Astrocyte (in vitro differentiated cells and primary cell): ENCODE data around the gene TMEM204. TPM values are rescaled to one million over a fixed set of nuclear protein-coding genes. Genes with fewer than 3 reads are reported as not detected.

Experiments used
- DNase-seq: peaks from one replicate; pipeline ENCODE4 v3.0.0-alpha.2; 2010; ENCODE audit warnings: low read depth
- FAIRE-seq: peaks from 2 replicates; lab custom pipeline; 2011; peaks lifted over from hg19 to GRCh38; lab: Jason Lieb, UNC
- H2AFZ ChIP-seq: 2 replicates; pipeline ENCODE4 v1.6.0; 2012; ENCODE audit warnings: low read depth, low read length, inconsistent platforms
- H3K27ac ChIP-seq: 2 replicates; pipeline ENCODE4 v1.5.1; 2011; ENCODE audit warnings: low read depth, low read length, inconsistent platforms
- H3K27me3 ChIP-seq: 2 replicates; pipeline ENCODE4 v1.6.0; 2011; ENCODE audit warnings: low read length, inconsistent platforms; ENCODE audit not compliant: insufficient read depth
- H3K36me3 ChIP-seq: 2 replicates; pipeline ENCODE4 v1.5.1; 2011; ENCODE audit warnings: low read length, inconsistent platforms; ENCODE audit not compliant: insufficient read depth
- H3K4me1 ChIP-seq: 2 replicates; pipeline ENCODE4 v1.5.1; 2011; ENCODE audit warnings: low read length, inconsistent platforms; ENCODE audit not compliant: insufficient read depth
- H3K4me2 ChIP-seq: 2 replicates; pipeline ENCODE4 v1.6.0; 2012; ENCODE audit warnings: low read length, inconsistent platforms
- H3K4me3 ChIP-seq: 2 replicates; pipeline ENCODE4 v1.5.1; 2011; ENCODE audit warnings: low read depth, mild to moderate bottlenecking, low read length, inconsistent platforms; ENCODE audit not compliant: insufficient read depth
- H3K79me2 ChIP-seq: 2 replicates; pipeline ENCODE4 v1.6.0; 2012; ENCODE audit warnings: mild to moderate bottlenecking, low read length, inconsistent platforms; ENCODE audit not compliant: insufficient read depth
- H3K9ac ChIP-seq: 2 replicates; pipeline ENCODE4 v1.6.0; 2012; ENCODE audit warnings: mild to moderate bottlenecking, low read length, inconsistent platforms
- H3K9me3 ChIP-seq: 2 replicates; pipeline ENCODE4 v1.5.1; 2012; ENCODE audit warnings: low read depth, mild to moderate bottlenecking, low read length, inconsistent platforms; ENCODE audit not compliant: insufficient read depth
- H4K20me1 ChIP-seq: 2 replicates; pipeline ENCODE4 v1.6.0; 2012; ENCODE audit warnings: low read length, inconsistent platforms; ENCODE audit not compliant: insufficient read depth
- H3K27ac Mint-ChIP-seq: one replicate; pipeline ENCODE4 v1.8.0; 2021; ENCODE audit warnings: mild to moderate bottlenecking, mixed read lengths; ENCODE audit not compliant: unreplicated experiment
- H3K27me3 Mint-ChIP-seq: one replicate; pipeline ENCODE4 v1.8.0; 2021; ENCODE audit warnings: low read depth, mixed read lengths; ENCODE audit not compliant: unreplicated experiment
- H3K36me3 Mint-ChIP-seq: one replicate; pipeline ENCODE4 v1.8.0; 2021; ENCODE audit warnings: low read depth, mixed read lengths; ENCODE audit not compliant: unreplicated experiment
- H3K4me1 Mint-ChIP-seq: one replicate; pipeline ENCODE4 v1.8.0; 2021; ENCODE audit warnings: low read depth, mixed read lengths; ENCODE audit not compliant: unreplicated experiment
- H3K4me3 Mint-ChIP-seq: one replicate; pipeline ENCODE4 v1.8.0; 2021; ENCODE audit warnings: mild to moderate bottlenecking, moderate library complexity, mixed read lengths; ENCODE audit not compliant: unreplicated experiment
- H3K9me3 Mint-ChIP-seq: one replicate; pipeline ENCODE4 v1.8.0; 2021; ENCODE audit warnings: mild to moderate bottlenecking, mixed read lengths; ENCODE audit not compliant: unreplicated experiment
- EZH2 ChIP-seq: IDR thresholded peaks from 2 replicates; pipeline ENCODE4 v1.6.1; 2012; ENCODE audit warnings: mild to moderate bottlenecking, low read length, inconsistent platforms; ENCODE audit not compliant: insufficient read depth
- total RNA-seq: library from RNA; stranded (reverse); gene quantifications from 2 replicates; pipeline ENCODE4 v1.2.1, GENCODE V29; 2021
- TF ChIP-seq, protein P1 (sequence below): IDR thresholded peaks from 2 replicates; pipeline ENCODE4 v1.5.1; 2011; ENCODE audit warnings: low read depth, mild to moderate bottlenecking, inconsistent platforms, low read length, moderate library complexity; ENCODE audit not compliant: insufficient read depth

TMEM204 gene
- total RNA-seq, 1 donor from 2014 or later: not detected

DNA sequence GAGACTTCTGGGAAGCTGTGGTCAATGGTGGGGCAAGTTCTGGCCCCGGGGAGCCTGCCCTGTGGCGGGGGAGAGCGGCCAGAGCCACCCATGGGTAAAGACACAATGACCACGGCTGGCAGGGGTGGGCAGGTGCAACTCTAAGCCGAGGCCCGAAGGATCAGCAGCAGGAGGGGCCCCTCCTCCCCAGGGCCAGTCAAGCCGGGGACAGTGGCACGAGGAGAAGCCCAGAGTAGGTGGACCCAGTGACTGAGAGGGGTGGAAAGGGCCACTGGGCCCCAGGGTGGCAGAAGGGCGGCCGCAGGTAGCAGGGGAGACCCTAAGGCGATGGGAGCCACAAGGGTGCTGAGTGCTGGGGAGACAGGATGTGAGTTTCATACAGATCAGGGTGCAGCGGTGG, 17.7 kb downstream of the TMEM204 start:
- no peaks in the 10 kb centered on the region for H3K27me3 Mint-ChIP-seq
- no peaks in the 10 kb centered on the region for H3K9me3 Mint-ChIP-seq
- no peak for TF ChIP-seq EZH2
- TF ChIP-seq, protein P1, sequence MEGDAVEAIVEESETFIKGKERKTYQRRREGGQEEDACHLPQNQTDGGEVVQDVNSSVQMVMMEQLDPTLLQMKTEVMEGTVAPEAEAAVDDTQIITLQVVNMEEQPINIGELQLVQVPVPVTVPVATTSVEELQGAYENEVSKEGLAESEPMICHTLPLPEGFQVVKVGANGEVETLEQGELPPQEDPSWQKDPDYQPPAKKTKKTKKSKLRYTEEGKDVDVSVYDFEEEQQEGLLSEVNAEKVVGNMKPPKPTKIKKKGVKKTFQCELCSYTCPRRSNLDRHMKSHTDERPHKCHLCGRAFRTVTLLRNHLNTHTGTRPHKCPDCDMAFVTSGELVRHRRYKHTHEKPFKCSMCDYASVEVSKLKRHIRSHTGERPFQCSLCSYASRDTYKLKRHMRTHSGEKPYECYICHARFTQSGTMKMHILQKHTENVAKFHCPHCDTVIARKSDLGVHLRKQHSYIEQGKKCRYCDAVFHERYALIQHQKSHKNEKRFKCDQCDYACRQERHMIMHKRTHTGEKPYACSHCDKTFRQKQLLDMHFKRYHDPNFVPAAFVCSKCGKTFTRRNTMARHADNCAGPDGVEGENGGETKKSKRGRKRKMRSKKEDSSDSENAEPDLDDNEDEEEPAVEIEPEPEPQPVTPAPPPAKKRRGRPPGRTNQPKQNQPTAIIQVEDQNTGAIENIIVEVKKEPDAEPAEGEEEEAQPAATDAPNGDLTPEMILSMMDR: no peak
- Histone ChIP-seq H3K36me3 (no peaks in the 10 kb centered on the region), H3K4me2 (no peak overlapping the region), H3K4me1 (peaks cover 11% of the 10 kb centered on the region), H4K20me1 (peaks cover 2% of the 10 kb centered on the region), H3K9ac (no peak overlapping the region), H3K9me3 (no peaks in the 10 kb centered on the region), H2AFZ (no peak overlapping the region), H3K79me2 (no peaks in the 10 kb centered on the region), H3K27ac (no peak overlapping the region), H3K27me3 (no peaks in the 10 kb centered on the region), H3K4me3 (no peak overlapping the region)
- no peak overlapping the region for H3K27ac Mint-ChIP-seq
- DNase-seq (no peak), FAIRE-seq (no peak)
- no peak overlapping the region for H3K4me3 Mint-ChIP-seq
- peaks cover 1% of the 10 kb centered on the region for H3K4me1 Mint-ChIP-seq
- H3K36me3 Mint-ChIP-seq: peaks cover 24% of the 10 kb centered on the region

DNA sequence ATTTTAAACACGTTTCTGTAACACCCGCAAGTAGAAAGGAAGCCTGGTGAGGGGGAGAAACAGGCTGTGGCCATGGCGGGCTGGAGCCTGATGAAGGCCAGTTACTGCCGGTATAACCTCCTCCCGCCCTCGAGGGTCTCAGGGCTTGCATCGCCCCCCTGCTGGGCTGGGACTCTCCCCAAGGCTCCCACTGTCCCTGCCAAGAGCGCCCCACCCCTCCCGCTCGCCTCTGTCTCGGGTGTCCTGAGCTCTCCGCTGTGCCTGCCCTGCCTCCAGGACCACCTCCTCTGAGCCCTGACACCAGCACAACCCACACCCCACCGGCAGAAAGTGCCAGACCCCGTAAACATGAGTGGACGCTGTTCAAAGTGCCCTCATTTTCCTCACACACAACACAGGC, 18.7 kb downstream of the TMEM204 start:
- H3K4me2 ChIP-seq: no peak overlapping the region
- no peak overlapping the region for H3K27ac ChIP-seq
- no peaks in the 10 kb centered on the region for H3K36me3 ChIP-seq
- H3K4me1 ChIP-seq: peaks cover 11% of the 10 kb centered on the region
- H3K9me3 ChIP-seq: no peaks in the 10 kb centered on the region
- H3K9ac ChIP-seq: no peak overlapping the region
- no peak overlapping the region for H3K4me3 ChIP-seq
- Mint-ChIP-seq H3K4me3 (no peak overlapping the region), H3K27ac (no peak overlapping the region), H3K9me3 (no peaks in the 10 kb centered on the region), H3K36me3 (peaks cover 26% of the 10 kb centered on the region), H3K27me3 (no peaks in the 10 kb centered on the region), H3K4me1 (peaks cover 1% of the 10 kb centered on the region)
- peaks cover 2% of the 10 kb centered on the region for H4K20me1 ChIP-seq
- no peaks in the 10 kb centered on the region for H3K27me3 ChIP-seq
- FAIRE-seq (no peak), DNase-seq (no peak)
- TF ChIP-seq, protein P1: no peak
- TF ChIP-seq EZH2: no peak
- H3K79me2 ChIP-seq: no peaks in the 10 kb centered on the region
- H2AFZ ChIP-seq: no peak overlapping the region

DNA sequence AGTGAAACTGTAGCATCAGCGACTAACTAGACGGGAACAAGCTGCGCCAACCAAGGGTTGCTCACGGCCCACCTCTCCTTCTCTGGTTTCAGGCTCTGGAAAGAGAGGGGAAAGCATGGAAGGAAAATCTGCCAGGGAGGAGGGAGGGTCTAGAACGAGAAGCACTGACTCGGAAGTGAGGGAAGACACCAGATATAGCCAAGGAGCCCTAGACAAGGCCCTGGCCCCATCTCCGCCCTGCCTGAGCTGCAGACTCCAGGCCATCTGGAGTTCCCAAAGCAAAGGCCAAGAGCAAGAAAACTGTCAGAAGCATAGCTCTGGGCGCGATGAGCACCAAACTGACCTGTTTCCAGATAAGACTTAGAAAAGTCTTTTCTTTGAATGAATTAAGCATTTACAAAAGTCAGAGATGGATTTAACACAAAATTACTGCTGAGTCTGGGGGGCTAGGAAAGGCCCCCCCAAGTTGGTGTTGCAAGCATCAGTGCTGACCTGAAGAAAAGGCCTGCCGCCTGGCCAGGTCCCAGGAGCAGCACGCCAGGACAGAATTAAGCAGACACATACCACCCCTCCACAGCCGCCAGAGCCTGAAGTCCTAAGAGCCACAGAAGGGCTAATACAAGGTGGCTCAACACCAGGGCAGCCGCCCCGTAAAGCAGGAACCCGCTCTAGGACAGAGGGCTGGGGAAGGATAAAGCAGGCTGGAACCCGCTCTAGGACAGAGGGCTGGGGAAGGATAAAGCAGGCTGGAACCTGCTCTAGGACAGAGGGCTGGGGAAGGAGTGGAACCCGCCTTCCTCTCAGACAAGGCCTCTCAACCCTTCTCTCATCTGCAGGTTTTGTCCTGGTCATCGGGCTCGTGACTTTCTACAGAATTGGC, 20.7 kb downstream of the TMEM204 start:
- Histone ChIP-seq H3K4me1 (no peaks in the 10 kb centered on the region), H3K36me3 (peaks cover 4% of the 10 kb centered on the region), H3K79me2 (no peaks in the 10 kb centered on the region), H3K27ac (no peak overlapping the region), H3K27me3 (no peaks in the 10 kb centered on the region), H4K20me1 (peaks cover 2% of the 10 kb centered on the region), H3K9ac (no peak overlapping the region), H3K9me3 (no peaks in the 10 kb centered on the region), H3K4me3 (no peak overlapping the region), H3K4me2 (no peak overlapping the region), H2AFZ (no peak overlapping the region)
- Mint-ChIP-seq H3K27me3 (no peaks in the 10 kb centered on the region), H3K36me3 (peaks cover 22% of the 10 kb centered on the region), H3K9me3 (no peaks in the 10 kb centered on the region), H3K27ac (no peak overlapping the region), H3K4me1 (peaks cover 1% of the 10 kb centered on the region), H3K4me3 (no peak overlapping the region)
- DNase-seq: no peak
- no peak for TF ChIP-seq EZH2
- TF ChIP-seq, protein P1: no peak
- FAIRE-seq: no peak
